ENCODE measurements around the gene ZNF536. TPM values are rescaled to one million over a fixed set of nuclear protein-coding genes. Genes with fewer than 3 reads are reported as not detected.

The ZNF536 gene
- total RNA-seq, 1 experiment from 2014 or later = 0.35 TPM

DNA sequence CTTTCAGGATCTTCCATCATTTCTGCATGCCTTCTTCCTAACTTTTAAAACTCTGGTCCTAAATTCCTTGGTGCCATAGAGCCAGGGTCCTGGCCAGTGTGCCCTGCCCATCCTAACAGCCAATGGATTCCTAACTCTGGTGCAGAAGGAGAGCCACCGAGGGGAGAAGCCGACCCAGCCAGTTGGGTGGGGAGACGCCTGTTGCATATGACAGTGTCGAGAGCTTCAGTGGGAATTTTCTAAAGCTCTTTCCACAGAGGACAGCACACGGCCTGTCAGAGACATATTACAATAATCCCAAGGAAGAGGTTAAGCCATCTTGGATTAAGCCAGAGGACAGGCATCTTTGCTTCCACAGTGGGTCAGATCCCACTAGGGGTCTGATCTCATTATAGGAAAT is 180.4 kb downstream of the ZNF536 start (continued):
- TF ChIP-seq, protein P1, sequence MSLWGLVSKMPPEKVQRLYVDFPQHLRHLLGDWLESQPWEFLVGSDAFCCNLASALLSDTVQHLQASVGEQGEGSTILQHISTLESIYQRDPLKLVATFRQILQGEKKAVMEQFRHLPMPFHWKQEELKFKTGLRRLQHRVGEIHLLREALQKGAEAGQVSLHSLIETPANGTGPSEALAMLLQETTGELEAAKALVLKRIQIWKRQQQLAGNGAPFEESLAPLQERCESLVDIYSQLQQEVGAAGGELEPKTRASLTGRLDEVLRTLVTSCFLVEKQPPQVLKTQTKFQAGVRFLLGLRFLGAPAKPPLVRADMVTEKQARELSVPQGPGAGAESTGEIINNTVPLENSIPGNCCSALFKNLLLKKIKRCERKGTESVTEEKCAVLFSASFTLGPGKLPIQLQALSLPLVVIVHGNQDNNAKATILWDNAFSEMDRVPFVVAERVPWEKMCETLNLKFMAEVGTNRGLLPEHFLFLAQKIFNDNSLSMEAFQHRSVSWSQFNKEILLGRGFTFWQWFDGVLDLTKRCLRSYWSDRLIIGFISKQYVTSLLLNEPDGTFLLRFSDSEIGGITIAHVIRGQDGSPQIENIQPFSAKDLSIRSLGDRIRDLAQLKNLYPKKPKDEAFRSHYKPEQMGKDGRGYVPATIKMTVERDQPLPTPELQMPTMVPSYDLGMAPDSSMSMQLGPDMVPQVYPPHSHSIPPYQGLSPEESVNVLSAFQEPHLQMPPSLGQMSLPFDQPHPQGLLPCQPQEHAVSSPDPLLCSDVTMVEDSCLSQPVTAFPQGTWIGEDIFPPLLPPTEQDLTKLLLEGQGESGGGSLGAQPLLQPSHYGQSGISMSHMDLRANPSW (CRISPR knock-in tag; conservative IDR thresholded peaks at IDR 0.05; ENCODE audit: low read depth) = no peak
- TF ChIP-seq IRF2 (CRISPR knock-in tag; IDR thresholded peaks at IDR 0.05; ENCODE audit: borderline replicate concordance, low read depth) = no peak
- TF ChIP-seq NR1H2 (CRISPR knock-in tag; IDR thresholded peaks at IDR 0.05) = no peak
- TF ChIP-seq MYBL2 (CRISPR knock-in tag; IDR thresholded peaks at IDR 0.05) = no peak
- no peak for TF ChIP-seq FOXJ3 (CRISPR knock-in tag; IDR thresholded peaks at IDR 0.05; ENCODE audit: borderline replicate concordance)
- TF ChIP-seq, protein P2, sequence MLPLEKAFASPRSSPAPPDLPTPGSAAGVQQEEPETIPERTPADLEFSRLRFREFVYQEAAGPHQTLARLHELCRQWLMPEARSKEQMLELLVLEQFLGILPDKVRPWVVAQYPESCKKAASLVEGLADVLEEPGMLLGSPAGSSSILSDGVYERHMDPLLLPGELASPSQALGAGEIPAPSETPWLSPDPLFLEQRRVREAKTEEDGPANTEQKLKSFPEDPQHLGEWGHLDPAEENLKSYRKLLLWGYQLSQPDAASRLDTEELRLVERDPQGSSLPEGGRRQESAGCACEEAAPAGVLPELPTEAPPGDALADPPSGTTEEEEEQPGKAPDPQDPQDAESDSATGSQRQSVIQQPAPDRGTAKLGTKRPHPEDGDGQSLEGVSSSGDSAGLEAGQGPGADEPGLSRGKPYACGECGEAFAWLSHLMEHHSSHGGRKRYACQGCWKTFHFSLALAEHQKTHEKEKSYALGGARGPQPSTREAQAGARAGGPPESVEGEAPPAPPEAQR (CRISPR knock-in tag; IDR thresholded peaks at IDR 0.05) = no peak
- TF ChIP-seq ATF1 (CRISPR knock-in tag; IDR thresholded peaks at IDR 0.05) = no peak
- no peak for TF ChIP-seq ETV6 (CRISPR knock-in tag; IDR thresholded peaks at IDR 0.05)
- TF ChIP-seq, protein P3, sequence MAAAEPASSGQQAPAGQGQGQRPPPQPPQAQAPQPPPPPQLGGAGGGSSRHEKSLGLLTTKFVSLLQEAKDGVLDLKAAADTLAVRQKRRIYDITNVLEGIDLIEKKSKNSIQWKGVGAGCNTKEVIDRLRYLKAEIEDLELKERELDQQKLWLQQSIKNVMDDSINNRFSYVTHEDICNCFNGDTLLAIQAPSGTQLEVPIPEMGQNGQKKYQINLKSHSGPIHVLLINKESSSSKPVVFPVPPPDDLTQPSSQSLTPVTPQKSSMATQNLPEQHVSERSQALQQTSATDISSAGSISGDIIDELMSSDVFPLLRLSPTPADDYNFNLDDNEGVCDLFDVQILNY (CRISPR knock-in tag; IDR thresholded peaks at IDR 0.05) = no peak
- TF ChIP-seq, protein P4, sequence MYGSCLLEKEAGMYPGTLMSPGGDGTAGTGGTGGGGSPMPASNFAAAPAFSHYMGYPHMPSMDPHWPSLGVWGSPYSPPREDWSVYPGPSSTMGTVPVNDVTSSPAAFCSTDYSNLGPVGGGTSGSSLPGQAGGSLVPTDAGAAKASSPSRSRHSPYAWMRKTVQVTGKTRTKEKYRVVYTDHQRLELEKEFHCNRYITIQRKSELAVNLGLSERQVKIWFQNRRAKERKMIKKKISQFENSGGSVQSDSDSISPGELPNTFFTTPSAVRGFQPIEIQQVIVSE (CRISPR knock-in tag; IDR thresholded peaks at IDR 0.05; ENCODE audit: borderline replicate concordance) = no peak
- TF ChIP-seq SMAD4 (CRISPR knock-in tag; IDR thresholded peaks at IDR 0.05) = no peak

DNA sequence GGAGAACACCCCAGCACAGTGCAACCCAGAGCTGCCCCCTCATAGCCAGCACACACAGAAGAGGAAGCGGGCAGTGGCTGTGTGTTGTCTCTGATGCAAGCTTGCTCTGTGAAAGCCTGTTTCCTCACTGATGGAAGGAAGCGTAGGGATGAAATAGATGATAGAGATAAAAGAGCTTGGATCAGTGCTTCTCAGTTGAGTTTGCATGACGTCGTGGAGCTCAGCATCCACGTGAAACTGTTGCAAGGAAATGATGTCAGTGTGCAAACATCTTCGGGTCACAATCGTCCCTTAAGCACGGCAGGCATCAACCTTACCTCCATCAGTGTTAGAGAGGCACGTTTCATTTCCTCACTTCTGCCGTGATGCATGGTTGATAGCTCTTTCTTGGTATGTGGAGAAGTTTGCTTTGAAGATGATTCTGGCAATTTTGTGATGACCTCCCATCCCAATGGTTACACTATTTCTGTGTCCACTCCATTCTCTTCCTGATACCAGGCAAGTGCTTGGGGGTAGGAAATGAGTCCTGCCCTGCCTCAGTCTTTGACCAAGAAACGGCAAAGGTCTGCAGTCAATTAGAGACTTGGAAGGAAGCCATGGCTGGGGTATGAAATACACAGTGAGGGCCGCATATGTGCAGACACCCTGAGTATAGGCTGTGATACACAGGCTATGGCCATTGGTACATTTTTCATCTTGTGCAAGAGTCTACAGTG is 183.0 kb downstream of the ZNF536 start:
- CTCF ChIA-PET = interaction anchor here (0.5 to 1.4 kb wide), 9 partner anchors 9 to 111 kb away, joined by 3 to 9 read pairs (median 5); no protein-coding TSS in a partner anchor

More for the DNA sequence above, 183.0 kb downstream of the ZNF536 start:
- no peak for TF ChIP-seq ESRRA (CRISPR knock-in tag; IDR thresholded peaks at IDR 0.05; ENCODE audit: borderline replicate concordance)
- TF ChIP-seq, protein P5, sequence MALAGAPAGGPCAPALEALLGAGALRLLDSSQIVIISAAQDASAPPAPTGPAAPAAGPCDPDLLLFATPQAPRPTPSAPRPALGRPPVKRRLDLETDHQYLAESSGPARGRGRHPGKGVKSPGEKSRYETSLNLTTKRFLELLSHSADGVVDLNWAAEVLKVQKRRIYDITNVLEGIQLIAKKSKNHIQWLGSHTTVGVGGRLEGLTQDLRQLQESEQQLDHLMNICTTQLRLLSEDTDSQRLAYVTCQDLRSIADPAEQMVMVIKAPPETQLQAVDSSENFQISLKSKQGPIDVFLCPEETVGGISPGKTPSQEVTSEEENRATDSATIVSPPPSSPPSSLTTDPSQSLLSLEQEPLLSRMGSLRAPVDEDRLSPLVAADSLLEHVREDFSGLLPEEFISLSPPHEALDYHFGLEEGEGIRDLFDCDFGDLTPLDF (CRISPR knock-in tag; IDR thresholded peaks at IDR 0.05) = no peak
- TF ChIP-seq, protein P2 (CRISPR knock-in tag; IDR thresholded peaks at IDR 0.05) = no peak
- TF ChIP-seq, protein P6, sequence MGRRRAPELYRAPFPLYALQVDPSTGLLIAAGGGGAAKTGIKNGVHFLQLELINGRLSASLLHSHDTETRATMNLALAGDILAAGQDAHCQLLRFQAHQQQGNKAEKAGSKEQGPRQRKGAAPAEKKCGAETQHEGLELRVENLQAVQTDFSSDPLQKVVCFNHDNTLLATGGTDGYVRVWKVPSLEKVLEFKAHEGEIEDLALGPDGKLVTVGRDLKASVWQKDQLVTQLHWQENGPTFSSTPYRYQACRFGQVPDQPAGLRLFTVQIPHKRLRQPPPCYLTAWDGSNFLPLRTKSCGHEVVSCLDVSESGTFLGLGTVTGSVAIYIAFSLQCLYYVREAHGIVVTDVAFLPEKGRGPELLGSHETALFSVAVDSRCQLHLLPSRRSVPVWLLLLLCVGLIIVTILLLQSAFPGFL (CRISPR knock-in tag; IDR thresholded peaks at IDR 0.05; ENCODE audit: borderline replicate concordance) = no peak
- Mint-ChIP-seq H3K27me3 (ENCODE audit: low read depth) (peaks cover 3% of the 10 kb centered on the region; the same call in 1 of the 2 replicates), H3K4me1 (peaks cover 64% of the 10 kb centered on the region), H3K9me3 (no peaks in the 10 kb centered on the region), H3K27ac (no peak overlapping the region), H3K4me3 (no peak overlapping the region), H3K36me3 (no peaks in the 10 kb centered on the region)
- DNase-seq (ENCODE audit: low spot score) (no peak), ATAC-seq (no peak)
- POLR2A ChIA-PET = no interaction called here
